Skin of body (tissue), 2 donors: ENCODE measurements around the gene TAS2R10. TPM values are rescaled to one million over a fixed set of nuclear protein-coding genes. Genes with fewer than 3 reads are reported as not detected.
"Not testable (repeated sequence)": the region's sequence is repeated elsewhere in the genome, so short reads cannot be mapped to it uniquely, and the experiment has no call there.

ENCODE experiments used
- DNase-seq: peaks from one replicate; lab custom pipeline; 2025; lab: John Stamatoyannopoulos, UW
- total RNA-seq: library from RNA; depleted of rRNA; stranded (reverse); fragments of >200 nt; gene quantifications from one replicate; pipeline ENCODE4 v1.2.3, GENCODE V29; 2014

The TAS2R10 gene
- 1.7 TPM for total RNA-seq

- no peak for DNase-seq
These were observed at the start of gene TAS2R10 for GRCh38 chr12:10826258-10826657. Gene TAS2R10, minus strand, starts transcription at chr12:10826358. Its CDS starts 89 bp downstream, at chr12:10826269.

DNA sequence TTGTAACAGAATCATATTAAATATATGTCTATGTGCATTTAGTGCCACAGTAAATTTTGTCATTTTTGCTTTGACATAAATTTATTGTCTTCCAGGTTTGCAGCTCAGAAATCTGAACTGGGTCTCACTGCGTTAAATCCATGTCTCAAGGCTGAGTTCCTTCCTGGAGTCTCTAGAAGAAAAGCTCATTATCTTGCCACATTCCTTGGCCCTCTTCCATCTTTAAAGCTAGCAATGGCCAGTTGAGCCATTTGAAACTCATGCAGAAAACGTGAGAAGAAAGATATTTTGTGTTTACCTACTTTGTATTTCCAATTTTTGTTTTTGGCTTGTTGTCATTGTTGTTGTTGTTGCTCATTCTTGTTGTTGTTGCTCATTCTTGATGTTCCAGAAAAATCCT is 47.2 kb upstream of the TAS2R10 start:
- DNase-seq = no peak

DNA sequence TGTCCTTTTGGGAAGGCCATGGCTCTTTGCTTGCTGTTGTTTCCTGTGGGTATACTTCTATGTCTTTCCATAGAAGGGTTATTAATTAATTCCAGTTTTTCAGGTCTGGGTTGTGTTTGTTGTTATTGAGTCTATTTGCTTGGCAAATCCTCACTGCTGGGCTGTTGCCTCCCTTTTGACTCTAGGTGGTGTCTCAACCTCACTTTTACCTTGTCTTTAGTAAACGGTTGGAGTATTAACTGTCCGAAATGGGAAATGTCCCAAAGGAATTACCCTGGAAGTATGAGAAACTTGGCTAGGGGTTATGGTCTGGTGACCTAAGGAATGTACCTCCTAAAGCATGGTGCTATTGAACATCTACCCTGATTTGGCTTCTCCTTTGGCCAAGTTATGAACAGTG is 41.2 kb upstream of the TAS2R10 start:
- DNase-seq = no peak

DNA sequence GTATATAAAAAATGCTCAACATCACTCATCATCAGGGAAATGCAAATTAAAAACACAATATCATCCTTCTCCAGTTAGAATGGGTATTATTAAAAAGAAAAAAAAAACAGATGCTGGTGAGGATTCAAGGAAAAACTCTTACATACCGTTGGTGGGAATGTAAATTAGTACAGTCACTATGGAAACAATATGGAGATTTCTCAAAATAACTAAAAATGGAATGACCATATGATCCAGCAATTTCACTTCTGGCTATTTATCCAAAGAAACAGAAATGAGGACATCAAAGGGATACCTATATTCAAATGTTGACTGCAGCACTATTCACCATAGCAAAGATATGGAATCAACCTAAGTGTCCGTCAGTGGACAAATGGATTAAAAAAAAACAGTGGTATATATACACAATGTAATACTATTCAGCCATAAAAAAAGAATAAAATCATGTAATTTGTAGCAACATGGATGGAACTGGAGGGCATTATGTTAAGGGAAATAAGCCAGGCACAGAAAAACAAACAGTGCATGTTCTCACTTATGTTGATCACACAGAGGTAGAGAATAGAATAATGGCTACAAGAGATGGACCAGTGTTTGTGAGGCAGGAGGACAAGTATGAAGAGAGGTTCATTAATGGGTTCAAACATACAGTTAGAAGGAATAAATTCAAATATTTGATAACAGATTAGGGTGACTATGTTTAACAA is 37.5 kb upstream of the TAS2R10 start:
- DNase-seq = no peak

GRCh38 chr12:10861366-10861765 is 35.2 kb upstream of the TAS2R10 start:
- DNase-seq = no peak

- DNase-seq = no peak
These were observed 29.6 kb upstream of the TAS2R10 start for GRCh38 chr12:10855807-10856206.

DNA sequence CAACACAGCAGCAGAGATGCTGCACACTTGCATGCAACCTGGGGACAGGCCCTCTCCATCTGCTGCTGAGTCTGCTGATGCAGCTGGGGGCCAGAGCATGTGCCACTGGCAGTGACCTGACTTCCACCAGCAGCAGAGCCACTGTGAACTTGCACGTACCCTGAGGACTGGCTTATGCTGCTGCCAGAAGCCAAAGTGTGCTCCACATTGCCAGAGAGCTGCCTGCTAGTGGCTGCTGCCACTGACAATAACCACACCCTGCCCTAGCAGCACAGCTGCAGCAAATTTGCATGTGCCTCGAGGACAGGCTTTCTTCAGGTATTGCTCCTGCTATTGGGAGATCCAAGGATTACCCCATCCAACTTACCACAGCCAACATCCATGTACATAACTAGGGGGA is 27.6 kb upstream of the TAS2R10 start:
- no peak for DNase-seq

GRCh38 chr12:10851243-10851858 is 25.2 kb upstream of the TAS2R10 start:
- DNase-seq = no peak

DNA sequence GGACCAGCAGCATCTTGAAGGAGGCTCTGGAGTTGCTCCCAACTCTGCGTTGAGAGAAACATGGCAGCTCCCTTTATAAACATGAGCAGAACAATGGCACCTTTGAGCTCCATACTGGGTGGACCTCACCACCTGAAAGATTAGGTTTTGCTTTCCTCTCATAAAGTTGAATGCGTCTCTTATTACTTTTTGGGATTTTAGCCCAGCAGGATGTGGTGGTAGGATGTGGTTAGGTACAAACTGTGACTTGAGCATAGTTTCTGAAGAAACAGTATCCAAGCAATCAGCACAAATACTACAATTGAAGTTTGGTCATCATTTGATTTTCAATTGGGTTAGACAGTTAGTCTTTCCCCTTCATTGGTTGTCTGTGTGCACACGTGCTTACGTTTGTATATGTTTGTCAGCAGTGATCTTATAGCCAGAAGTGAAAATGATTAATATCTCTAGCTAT is 23.3 kb upstream of the TAS2R10 start, which contains the start of gene PRR4:
TSS of gene PRR4 (minus strand) at position 51 of the 454 bp plus-strand sequence. CDS start at position 13, 38 bp downstream.
- DNase-seq = no peak

- DNase-seq = no peak
These were observed 21.6 kb upstream of the TAS2R10 start for GRCh38 chr12:10847744-10848143.

- DNase-seq = no peak
These were observed 16.7 kb upstream of the TAS2R10 start for GRCh38 chr12:10842862-10843261.

- no peak for DNase-seq
These were observed 12.3 kb upstream of the TAS2R10 start for GRCh38 chr12:10838461-10838860.

DNA sequence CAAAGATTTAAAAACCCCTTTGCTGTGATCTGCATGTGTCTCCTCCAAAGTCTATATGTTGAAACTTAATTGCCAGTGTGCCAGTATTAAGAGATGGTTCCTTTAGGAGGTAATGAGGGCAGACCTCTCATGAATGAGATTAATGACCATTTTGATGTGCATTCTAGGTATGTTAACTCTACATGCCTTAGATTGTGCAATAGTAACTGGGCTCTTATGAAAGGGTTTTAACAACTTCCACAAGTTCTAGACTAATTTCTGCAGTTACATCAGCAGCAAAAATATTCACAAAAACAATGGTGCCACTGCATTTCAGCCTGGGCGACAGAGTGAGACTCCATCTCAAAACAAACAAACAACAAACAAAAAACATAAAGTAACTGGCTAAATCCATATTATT is 3.8 kb upstream of the TAS2R10 start:
- no peak for DNase-seq

GRCh38 chr12:10824957-10825356 is 1.2 kb downstream of the TAS2R10 start:
- DNase-seq = no peak

DNA sequence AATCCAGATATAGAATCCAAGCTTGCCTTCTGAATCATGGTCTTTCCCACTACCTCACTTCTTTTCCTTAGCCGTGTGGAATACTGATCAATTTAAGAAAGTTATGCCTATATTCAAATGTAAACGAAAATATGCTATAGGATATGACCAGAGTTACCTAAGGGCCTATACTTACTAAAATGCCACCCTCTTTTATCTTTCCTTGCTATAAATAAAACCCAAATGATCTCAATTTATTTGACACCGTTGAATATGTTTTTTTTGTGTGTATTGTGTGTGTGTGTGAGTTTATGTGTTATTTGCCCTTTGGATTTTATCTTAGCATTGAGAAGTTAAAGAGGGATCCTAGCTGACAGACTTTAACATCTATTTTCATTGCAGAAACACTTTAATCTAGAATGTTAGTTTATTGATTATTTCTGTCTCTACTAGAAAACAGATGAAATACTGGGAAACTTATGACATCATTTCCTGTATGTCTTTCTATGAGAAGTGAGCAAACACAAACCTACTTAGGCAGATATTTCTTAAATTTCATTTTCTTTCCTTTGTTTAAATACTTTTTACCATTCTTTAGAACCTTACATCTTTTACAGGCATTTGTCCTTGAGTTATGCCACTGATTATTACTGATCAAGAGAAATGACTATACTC is 14.1 kb downstream of the TAS2R10 start:
- DNase-seq = no peak

- DNase-seq = no peak
These were observed 16.1 kb downstream of the TAS2R10 start, which contains the start of gene TAS2R9 for GRCh38 chr12:10810068-10810467. Gene TAS2R9, minus strand, starts transcription at chr12:10810168. Its CDS starts 93 bp downstream, at chr12:10810075.

DNA sequence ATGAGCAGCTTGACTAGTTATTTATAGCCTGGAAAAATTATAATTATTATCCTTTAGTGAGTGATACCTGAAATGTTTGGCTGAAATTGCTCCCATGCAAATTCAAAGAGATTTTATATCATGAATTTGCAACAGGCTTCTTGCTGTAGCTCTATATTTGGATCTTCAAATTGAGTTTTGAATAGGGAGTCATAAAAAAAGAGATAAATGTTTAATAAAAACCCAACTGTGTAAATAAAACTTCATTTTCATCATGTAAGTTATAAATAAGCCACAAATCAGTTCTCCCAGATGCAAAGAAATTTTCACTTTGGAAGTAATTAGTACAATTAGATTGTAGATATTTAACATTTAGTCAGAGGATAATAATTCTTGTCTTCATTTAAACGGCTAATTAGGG is 19.0 kb downstream of the TAS2R10 start, which contains the start of gene TAS2R8:
TSS of gene TAS2R8 (minus strand) at position 101 of the 400 bp plus-strand sequence. CDS start 306 bp downstream, outside the sequence.
- no peak for DNase-seq

- no peak for DNase-seq
These were observed 23.6 kb downstream of the TAS2R10 start, which contains the start of gene TAS2R7 for GRCh38 chr12:10802587-10802986. Gene TAS2R7, minus strand, starts transcription at chr12:10802627. Its CDS starts 57 bp downstream, at chr12:10802570.

- no peak for DNase-seq
These were observed 24.4 kb downstream of the TAS2R10 start for GRCh38 chr12:10801741-10802140.

GRCh38 chr12:10794222-10794621 is 31.9 kb downstream of the TAS2R10 start:
- DNase-seq = no peak

DNA sequence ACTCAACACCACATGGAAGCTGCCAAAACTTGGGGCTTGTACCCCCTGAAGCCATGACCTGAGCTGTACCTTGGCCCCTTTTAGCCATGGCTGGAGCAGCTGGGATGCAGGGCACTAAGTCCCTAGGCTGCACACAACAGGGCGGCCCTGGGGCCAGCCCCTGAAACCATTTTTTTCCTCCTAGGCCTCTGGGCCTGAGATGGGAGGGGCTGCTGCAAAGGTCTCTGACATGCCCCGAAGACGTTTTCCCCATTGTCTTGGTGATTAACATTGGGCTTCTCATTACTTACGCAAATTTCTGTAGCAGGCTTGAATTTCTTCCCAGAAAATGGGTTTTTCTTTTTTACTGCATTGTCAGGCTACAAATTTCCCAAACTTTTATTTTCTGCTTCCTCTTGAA is 34.4 kb downstream of the TAS2R10 start:
- not testable (repeated sequence) for DNase-seq

GRCh38 chr12:10783252-10783651 is 42.9 kb downstream of the TAS2R10 start:
- DNase-seq = no peak
